ENCODE results near the gene AGPAT4.
"Not testable (repeated sequence)": the region's sequence is repeated elsewhere in the genome, so short reads cannot be mapped to it uniquely, and the experiment has no call there.

The AGPAT4 gene

GRCh38 chr6:161198783-161199460, 74.9 kb downstream of the AGPAT4 start:
- no peak for DNase-seq

GRCh38 chr6:161198176-161198575, 75.7 kb downstream of the AGPAT4 start:
- peak; percentile 43 for DNase-seq

DNA sequence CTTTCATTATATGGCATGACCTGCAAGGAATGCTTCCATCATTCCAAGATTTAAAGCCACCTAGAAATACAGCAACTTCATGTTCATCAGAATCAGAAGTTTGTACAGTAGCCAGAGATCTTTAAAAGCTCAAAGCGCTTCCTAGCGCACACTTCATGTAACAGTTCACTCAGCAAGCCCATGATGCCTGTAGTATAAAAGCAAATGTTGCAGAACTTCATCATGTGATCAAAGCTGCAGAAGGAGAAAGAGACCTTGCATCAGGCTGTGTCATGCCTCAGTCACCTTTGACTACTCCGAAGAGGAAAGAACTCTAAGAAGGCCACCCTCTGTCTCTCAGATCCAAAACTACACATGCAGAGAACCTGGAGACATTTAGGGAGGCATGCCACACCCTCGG, 78.5 kb downstream of the AGPAT4 start:
- DNase-seq, result no peak

DNA sequence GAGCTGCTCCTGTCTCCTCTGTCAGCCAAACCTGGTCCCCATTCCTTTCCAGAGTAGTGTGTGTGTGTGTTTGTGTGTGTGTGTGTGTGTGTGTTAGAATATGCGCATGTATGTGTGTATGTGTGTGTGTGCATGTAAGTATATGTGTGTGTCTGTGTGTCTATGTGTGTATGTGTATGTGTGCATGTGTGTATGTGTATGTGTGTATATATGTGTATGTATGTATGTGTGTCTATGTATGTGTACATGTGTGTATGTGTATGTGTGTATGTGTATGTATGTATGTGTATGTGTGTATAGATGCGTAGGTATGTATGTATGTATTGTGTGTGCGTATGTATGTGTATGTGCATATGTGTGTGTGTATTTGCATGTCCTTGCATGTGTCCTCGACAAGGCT, 79.5 kb downstream of the AGPAT4 start:
- DNase-seq, result no peak

- no peak for DNase-seq
These were observed 81.0 kb downstream of the AGPAT4 start for GRCh38 chr6:161192636-161193411.

DNA sequence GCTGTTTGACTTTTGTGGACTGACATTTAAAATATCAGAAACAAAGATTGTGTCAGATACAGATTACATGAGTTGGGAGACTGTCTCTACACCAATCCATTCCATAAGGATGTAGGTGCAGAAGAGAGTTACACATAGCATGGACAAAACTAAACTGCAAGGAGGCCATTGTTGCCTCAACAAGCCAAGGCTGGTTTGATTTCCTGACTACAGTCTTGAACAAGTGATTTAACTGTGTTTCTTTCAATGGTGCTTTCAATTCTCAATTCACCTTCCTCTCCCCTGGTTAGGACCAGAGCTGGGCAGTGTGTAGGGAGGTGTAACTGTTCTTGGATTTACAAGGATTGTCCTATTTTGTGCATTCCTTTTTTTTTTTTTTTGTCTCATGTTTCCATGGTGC, 82.2 kb downstream of the AGPAT4 start:
- no peak for DNase-seq

- DNase-seq, result no peak
These were observed 82.9 kb downstream of the AGPAT4 start for GRCh38 chr6:161191007-161191406.

- no peak for DNase-seq
These were observed 84.0 kb downstream of the AGPAT4 start for GRCh38 chr6:161189891-161190290.

DNA sequence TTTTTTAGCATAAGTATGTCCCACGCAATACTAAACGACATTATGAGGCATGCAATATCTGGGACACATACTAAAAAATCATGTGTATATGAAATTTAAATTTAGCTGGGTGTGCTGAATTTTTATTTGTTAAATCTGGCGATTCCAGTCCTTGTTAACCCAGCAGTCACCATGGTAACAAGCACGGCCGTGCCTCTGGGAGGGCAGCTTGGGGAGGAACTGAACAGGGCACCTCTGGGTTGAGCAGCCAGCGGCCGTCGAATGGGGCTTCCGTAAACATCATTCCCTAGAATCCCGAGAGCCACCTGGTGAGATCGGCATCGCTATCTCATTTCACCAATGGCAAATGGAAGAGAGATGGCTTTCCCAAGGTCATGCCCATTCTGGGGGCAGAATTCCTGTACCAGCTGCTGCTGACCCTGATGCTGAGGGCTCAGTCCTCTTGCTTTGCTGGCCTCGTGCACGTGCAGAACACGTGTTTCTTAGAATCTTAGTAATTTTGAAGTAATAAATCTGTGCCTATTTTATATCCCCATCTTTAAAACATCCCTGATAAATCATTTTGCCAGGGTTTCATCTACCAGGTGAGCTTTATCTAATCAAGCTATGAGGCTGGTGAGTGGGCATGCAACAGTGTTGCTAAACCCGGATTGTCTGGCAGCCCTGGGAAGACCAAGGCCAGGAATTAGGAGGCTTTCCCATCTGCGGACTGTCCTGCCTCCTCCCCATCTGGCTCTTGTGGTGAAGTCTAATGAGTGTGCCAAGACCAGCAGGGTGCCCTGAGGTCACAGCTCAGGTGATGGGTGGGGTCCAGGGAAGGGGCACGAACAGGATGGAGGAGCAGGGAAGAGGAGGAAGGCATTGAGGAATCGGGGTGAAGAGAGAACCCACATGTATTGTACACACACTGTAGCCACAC, 85.1 kb downstream of the AGPAT4 start:
- DNase-seq, result no peak

- peak; percentile 83 for DNase-seq
These were observed 87.6 kb downstream of the AGPAT4 start for GRCh38 chr6:161186173-161186769.

GRCh38 chr6:161181121-161181520, 92.7 kb downstream of the AGPAT4 start:
- no peak for DNase-seq

DNA sequence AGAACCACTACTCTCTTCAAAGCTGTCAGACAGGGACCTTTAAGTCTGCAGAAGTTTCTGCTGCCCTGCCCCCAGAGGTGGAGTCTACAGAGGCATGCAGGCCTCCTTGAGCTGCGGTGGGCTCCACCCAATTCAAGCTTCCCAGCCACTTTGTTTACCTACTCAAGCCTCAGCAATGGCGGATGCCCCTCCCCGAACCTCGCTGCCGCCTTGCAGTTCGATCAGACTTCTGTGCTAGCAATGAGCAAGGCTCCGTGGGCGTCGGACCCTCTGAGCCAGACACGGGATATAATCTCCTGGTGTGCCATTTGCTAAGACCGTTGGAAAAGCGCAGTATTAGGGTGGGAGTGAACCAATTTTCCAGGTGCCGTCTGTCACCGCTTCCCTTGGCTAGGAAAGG, 95.7 kb downstream of the AGPAT4 start:
- not testable (repeated sequence) for DNase-seq

GRCh38 chr6:161176428-161176827, 97.4 kb downstream of the AGPAT4 start:
- not testable (repeated sequence) for DNase-seq

- not testable (repeated sequence) for DNase-seq
These were observed 101.1 kb downstream of the AGPAT4 start for GRCh38 chr6:161172769-161173168.

DNA sequence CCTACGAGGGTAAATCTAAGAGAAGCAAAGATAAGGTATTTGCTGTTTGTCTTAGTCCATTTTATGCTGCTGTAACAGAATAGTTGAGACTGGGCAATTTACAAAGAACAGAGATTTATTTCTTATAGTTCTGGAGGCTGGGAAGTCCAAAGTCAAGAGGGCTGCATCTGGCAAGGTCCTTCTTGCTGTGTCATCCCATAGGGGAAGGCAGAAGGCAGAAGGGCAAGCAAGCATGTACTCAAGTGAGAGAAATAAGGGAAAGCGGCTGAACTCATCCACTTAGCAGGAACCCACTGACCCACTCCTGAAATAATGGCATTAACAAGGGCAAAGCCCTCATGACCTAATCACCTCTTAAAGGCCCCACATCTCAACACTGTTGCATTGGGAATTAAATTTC, 102.7 kb downstream of the AGPAT4 start:
- no peak for DNase-seq

GRCh38 chr6:161169696-161170095, 104.2 kb downstream of the AGPAT4 start:
- DNase-seq, result peak; percentile 51

DNA sequence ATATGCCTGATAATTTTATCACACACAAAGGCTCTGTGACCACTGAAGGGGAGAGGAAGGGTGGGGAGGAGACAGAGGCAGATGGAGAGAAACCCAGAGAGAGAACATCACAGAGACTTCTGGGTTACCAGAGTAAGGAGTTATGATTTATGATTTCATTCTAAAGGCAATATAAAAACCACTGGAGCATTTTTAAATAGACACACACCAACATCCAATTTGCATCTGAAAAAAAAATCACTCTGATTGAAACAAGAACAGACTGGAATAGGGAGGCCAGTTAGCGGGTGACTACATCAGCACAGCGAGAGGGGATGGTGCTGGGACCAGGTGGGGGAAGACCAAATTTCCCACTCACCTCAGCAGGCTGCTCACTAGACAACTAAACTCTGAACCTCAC, 104.8 kb downstream of the AGPAT4 start:
- no peak for DNase-seq

DNA sequence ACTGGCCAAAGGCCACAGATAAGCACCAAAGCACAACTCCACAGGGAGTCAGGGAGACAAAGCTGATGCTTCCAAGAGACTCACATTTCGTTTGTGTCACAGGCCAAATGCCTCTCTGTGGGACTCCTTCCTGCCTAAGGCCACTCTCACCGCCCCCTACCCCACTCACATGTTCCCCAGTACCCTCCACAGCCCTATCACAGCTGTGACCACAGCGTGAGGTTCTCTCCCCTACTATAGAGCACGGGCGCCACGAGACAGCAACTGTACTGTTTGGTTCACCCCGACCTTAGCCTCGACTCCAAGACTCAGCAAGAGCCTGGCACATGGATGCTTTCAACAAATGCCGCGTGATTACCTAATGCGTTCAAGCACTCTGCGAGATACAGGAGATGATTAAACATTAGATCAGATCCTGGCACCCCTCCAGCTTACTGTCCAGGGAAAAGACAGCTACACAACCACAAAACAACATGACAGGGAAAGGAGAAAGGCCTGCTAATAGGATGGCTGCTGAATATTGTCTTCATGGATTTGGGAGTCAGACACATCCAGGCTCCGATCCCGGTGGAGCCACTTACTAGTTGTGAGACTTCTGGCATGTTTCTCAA, 105.5 kb downstream of the AGPAT4 start:
- DNase-seq, result peak; percentile 96

GRCh38 chr6:161166677-161167076, 107.2 kb downstream of the AGPAT4 start:
- no peak for DNase-seq

- no peak for DNase-seq
These were observed 107.7 kb downstream of the AGPAT4 start for GRCh38 chr6:161166176-161166575.

GRCh38 chr6:161164182-161164625, 109.7 kb downstream of the AGPAT4 start:
- no peak for DNase-seq

Measured in fibroblast of skin of scalp (primary cell).